ENCODE results near the gene HSPB8. TPM values are rescaled to one million over a fixed set of nuclear protein-coding genes. Genes with fewer than 3 reads are reported as not detected.

The HSPB8 gene
- total and polyA plus RNA-seq, 4 donors = 0.56 to 1.8 (median 1.1) TPM

DNA sequence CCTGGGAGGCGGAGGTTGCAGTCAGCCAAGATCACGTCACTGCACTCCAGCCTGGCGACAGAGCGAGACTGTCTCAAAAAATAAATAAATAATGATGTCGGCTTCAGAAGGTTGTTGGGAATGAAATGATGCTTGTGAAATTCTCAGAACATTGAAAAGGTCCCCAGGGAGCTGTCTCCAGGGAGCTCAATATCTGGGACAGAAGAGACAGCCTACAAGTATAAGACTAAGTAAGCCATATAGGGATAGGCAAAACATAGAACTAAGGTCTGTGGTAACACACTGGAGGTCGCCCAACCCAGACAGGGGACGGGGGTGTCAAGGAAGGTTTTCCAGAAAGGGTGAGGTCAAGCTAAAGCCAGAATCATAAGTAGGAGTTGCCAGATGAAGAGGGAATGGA, 29.5 kb upstream of the HSPB8 start:
- Histone ChIP-seq H3K36me3 (ENCODE audit: control insufficient read depth in 4 of 4, insufficient read depth in 3 of 4, low read depth in 1 of 4, low read length in 3 of 4) (no peaks in the 10 kb centered on the region), H3K4me1 (ENCODE audit: control insufficient read depth in 4 of 4, insufficient read depth in 4 of 4, low read length in 3 of 4) (no peaks in the 10 kb centered on the region), H3K27me3 (ENCODE audit: control insufficient read depth in 4 of 4, insufficient read depth in 4 of 4, low read length in 3 of 4) (peaks cover 0 to 3% (median 0%) of the 10 kb centered on the region in 4 donors), H3K9ac (ENCODE audit: low read depth in 1 of 2, low read length in 2 of 2) (no peak overlapping the region), H3K9me3 (ENCODE audit: control insufficient read depth in 4 of 4, low read length in 3 of 4) (peaks cover 0 to 10% (median 4%) of the 10 kb centered on the region in 4 donors), H3K27ac (ENCODE audit: low read depth in 1 of 2, low read length in 2 of 2) (no peak overlapping the region), H3K4me3 (ENCODE audit: low read depth in 1 of 3, low read length in 3 of 3) (no peak overlapping the region)
- DNase-seq (ENCODE audit: low spot score) = no peak
- TF ChIP-seq EGR1 (IDR thresholded peaks at IDR 0.05; ENCODE audit: low read depth in 2 of 2) (no peak), JUND (IDR thresholded peaks at IDR 0.05) (no peak), ATF3 (IDR thresholded peaks at IDR 0.05) (no peak), YY1 (IDR thresholded peaks at IDR 0.05) (no peak), NR2F2 (IDR thresholded peaks at IDR 0.05) (no peak), SP1 (IDR thresholded peaks at IDR 0.05) (no peak), FOXA2 (IDR thresholded peaks at IDR 0.05) (no peak), GABPA (IDR thresholded peaks at IDR 0.05 in 1 of 2, conservative IDR thresholded peaks at IDR 0.05 in 1 of 2) (no peak), RAD21 (IDR thresholded peaks at IDR 0.05) (no peak), TAF1 (conservative IDR thresholded peaks at IDR 0.05) (no peak)
- TF ChIP-seq, protein P1, sequence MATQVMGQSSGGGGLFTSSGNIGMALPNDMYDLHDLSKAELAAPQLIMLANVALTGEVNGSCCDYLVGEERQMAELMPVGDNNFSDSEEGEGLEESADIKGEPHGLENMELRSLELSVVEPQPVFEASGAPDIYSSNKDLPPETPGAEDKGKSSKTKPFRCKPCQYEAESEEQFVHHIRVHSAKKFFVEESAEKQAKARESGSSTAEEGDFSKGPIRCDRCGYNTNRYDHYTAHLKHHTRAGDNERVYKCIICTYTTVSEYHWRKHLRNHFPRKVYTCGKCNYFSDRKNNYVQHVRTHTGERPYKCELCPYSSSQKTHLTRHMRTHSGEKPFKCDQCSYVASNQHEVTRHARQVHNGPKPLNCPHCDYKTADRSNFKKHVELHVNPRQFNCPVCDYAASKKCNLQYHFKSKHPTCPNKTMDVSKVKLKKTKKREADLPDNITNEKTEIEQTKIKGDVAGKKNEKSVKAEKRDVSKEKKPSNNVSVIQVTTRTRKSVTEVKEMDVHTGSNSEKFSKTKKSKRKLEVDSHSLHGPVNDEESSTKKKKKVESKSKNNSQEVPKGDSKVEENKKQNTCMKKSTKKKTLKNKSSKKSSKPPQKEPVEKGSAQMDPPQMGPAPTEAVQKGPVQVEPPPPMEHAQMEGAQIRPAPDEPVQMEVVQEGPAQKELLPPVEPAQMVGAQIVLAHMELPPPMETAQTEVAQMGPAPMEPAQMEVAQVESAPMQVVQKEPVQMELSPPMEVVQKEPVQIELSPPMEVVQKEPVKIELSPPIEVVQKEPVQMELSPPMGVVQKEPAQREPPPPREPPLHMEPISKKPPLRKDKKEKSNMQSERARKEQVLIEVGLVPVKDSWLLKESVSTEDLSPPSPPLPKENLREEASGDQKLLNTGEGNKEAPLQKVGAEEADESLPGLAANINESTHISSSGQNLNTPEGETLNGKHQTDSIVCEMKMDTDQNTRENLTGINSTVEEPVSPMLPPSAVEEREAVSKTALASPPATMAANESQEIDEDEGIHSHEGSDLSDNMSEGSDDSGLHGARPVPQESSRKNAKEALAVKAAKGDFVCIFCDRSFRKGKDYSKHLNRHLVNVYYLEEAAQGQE (IDR thresholded peaks at IDR 0.05) = no peak
- TF ChIP-seq, protein P2, sequence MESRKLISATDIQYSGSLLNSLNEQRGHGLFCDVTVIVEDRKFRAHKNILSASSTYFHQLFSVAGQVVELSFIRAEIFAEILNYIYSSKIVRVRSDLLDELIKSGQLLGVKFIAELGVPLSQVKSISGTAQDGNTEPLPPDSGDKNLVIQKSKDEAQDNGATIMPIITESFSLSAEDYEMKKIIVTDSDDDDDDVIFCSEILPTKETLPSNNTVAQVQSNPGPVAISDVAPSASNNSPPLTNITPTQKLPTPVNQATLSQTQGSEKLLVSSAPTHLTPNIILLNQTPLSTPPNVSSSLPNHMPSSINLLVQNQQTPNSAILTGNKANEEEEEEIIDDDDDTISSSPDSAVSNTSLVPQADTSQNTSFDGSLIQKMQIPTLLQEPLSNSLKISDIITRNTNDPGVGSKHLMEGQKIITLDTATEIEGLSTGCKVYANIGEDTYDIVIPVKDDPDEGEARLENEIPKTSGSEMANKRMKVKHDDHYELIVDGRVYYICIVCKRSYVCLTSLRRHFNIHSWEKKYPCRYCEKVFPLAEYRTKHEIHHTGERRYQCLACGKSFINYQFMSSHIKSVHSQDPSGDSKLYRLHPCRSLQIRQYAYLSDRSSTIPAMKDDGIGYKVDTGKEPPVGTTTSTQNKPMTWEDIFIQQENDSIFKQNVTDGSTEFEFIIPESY (IDR thresholded peaks at IDR 0.05) = no peak
- WGBS = 89% methylated on average over 7 of the region's 7 CpGs

DNA sequence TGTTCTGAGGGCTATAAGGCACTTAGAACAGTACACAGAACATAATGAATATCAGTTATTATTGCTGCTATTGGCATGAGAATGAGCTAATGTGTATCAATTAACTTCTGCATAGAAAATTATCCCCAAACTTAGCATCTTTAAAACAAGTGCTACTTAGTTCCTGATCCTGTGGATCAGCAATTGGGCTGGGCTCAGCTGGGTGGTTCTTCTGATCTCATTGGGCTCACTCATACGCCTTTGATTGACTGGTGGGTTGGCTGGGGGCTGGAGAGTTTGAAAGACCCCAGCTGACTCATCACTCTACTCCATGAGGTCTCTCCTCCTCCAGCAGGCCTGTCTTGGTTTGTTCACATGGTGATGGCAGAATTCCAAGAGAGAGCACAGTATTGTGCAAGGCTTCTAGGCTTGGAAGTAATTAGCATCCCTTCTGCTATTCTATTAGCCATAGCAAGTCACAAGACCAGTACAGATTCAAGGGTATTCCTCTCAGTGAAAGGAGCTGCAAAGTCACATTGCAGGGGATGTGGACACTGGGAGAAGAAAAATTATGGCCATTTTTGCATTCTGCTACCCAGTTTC, 27.2 kb upstream of the HSPB8 start:
- Histone ChIP-seq H3K36me3 (ENCODE audit: control insufficient read depth in 4 of 4, insufficient read depth in 3 of 4, low read depth in 1 of 4, low read length in 3 of 4) (no peaks in the 10 kb centered on the region), H3K27ac (ENCODE audit: low read depth in 1 of 2, low read length in 2 of 2) (no peak overlapping the region), H3K9ac (ENCODE audit: low read depth in 1 of 2, low read length in 2 of 2) (no peak overlapping the region), H3K27me3 (ENCODE audit: control insufficient read depth in 4 of 4, insufficient read depth in 4 of 4, low read length in 3 of 4) (peaks cover 0 to 4% (median 0%) of the 10 kb centered on the region in 4 donors), H3K4me3 (ENCODE audit: low read depth in 1 of 3, low read length in 3 of 3) (no peak overlapping the region), H3K9me3 (ENCODE audit: control insufficient read depth in 4 of 4, low read length in 3 of 4) (peaks cover 0 to 10% (median 4%) of the 10 kb centered on the region in 4 donors), H3K4me1 (ENCODE audit: control insufficient read depth in 4 of 4, insufficient read depth in 4 of 4, low read length in 3 of 4) (no peaks in the 10 kb centered on the region)
- 83% methylated on average over 1 of the region's 1 CpG for WGBS
- DNase-seq (ENCODE audit: low spot score) = no peak
- TF ChIP-seq HNF4G (IDR thresholded peaks at IDR 0.05) (no peak), TAF1 (conservative IDR thresholded peaks at IDR 0.05) (no peak), RAD21 (IDR thresholded peaks at IDR 0.05) (no peak), SP1 (IDR thresholded peaks at IDR 0.05) (no peak), YY1 (IDR thresholded peaks at IDR 0.05) (no peak), MAX (IDR thresholded peaks at IDR 0.05) (no peak), EGR1 (IDR thresholded peaks at IDR 0.05; ENCODE audit: low read depth in 2 of 2) (no peak), FOXA2 (IDR thresholded peaks at IDR 0.05) (no peak), RXRA (IDR thresholded peaks at IDR 0.05) (no peak), FOXA1 (IDR thresholded peaks at IDR 0.05) (no peak), NR2F2 (IDR thresholded peaks at IDR 0.05) (no peak), HNF4A (conservative IDR thresholded peaks at IDR 0.05) (no peak), JUND (IDR thresholded peaks at IDR 0.05) (no peak)
- TF ChIP-seq, protein P1 (IDR thresholded peaks at IDR 0.05) = no peak
- TF ChIP-seq, protein P2 (IDR thresholded peaks at IDR 0.05) = no peak
- TF ChIP-seq, protein P3, sequence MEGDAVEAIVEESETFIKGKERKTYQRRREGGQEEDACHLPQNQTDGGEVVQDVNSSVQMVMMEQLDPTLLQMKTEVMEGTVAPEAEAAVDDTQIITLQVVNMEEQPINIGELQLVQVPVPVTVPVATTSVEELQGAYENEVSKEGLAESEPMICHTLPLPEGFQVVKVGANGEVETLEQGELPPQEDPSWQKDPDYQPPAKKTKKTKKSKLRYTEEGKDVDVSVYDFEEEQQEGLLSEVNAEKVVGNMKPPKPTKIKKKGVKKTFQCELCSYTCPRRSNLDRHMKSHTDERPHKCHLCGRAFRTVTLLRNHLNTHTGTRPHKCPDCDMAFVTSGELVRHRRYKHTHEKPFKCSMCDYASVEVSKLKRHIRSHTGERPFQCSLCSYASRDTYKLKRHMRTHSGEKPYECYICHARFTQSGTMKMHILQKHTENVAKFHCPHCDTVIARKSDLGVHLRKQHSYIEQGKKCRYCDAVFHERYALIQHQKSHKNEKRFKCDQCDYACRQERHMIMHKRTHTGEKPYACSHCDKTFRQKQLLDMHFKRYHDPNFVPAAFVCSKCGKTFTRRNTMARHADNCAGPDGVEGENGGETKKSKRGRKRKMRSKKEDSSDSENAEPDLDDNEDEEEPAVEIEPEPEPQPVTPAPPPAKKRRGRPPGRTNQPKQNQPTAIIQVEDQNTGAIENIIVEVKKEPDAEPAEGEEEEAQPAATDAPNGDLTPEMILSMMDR (IDR thresholded peaks at IDR 0.05; ENCODE audit: low read depth, low read length, missing input control) = no peak

Measured in liver (tissue), 9 donors.